Endothelial cell (in vitro differentiated cells): ENCODE data around the gene G2E3. TPM values are rescaled to one million over a fixed set of nuclear protein-coding genes. Genes with fewer than 3 reads are reported as not detected.

Experiments
- DNase-seq: peaks from one replicate; pipeline ENCODE4 v3.0.0; 2021; ENCODE audit warnings: low spot score
- H3K27ac Mint-ChIP-seq: one replicate; pipeline ENCODE4 v1.8.0; 2021; ENCODE audit warnings: mixed read lengths, inconsistent platforms; ENCODE audit not compliant: unreplicated experiment
- H3K27me3 Mint-ChIP-seq: one replicate; pipeline ENCODE4 v1.8.0; 2021; ENCODE audit warnings: mild to moderate bottlenecking, moderate library complexity, mixed read lengths, inconsistent platforms; ENCODE audit not compliant: unreplicated experiment
- H3K36me3 Mint-ChIP-seq: one replicate; pipeline ENCODE4 v1.8.0; 2021; ENCODE audit warnings: mild to moderate bottlenecking, low read depth, mixed read lengths, inconsistent platforms; ENCODE audit not compliant: unreplicated experiment
- H3K4me1 Mint-ChIP-seq: one replicate; pipeline ENCODE4 v1.8.0; 2021; ENCODE audit warnings: mild to moderate bottlenecking, mixed read lengths, inconsistent platforms; ENCODE audit not compliant: unreplicated experiment
- H3K4me3 Mint-ChIP-seq: one replicate; pipeline ENCODE4 v1.8.0; 2021; ENCODE audit warnings: mild to moderate bottlenecking, mixed read lengths, inconsistent platforms; ENCODE audit not compliant: unreplicated experiment
- H3K9me3 Mint-ChIP-seq: one replicate; pipeline ENCODE4 v1.8.0; 2021; ENCODE audit warnings: mixed read lengths, inconsistent platforms; ENCODE audit not compliant: unreplicated experiment
- CTCF ChIP-seq: fragments of 200-600 bp; sonication (generic); IDR thresholded peaks from one replicate; pipeline ENCODE4 v1.5.0; 2021; ENCODE audit warnings: antibody characterized with exemption; ENCODE audit not compliant: unreplicated experiment
- total RNA-seq: library from RNA; stranded (reverse); fragmentation: NEBNext Ultra II Directional; extraction: Animal tissue kit (Norgen Biotek cat#: 25700); gene quantifications from one replicate; pipeline ENCODE4 v1.2.1, GENCODE V29; 2021; ENCODE audit not compliant: unreplicated experiment

Gene G2E3
- total RNA-seq, 1 donor from 2014 or later: 23.9 TPM

DNA sequence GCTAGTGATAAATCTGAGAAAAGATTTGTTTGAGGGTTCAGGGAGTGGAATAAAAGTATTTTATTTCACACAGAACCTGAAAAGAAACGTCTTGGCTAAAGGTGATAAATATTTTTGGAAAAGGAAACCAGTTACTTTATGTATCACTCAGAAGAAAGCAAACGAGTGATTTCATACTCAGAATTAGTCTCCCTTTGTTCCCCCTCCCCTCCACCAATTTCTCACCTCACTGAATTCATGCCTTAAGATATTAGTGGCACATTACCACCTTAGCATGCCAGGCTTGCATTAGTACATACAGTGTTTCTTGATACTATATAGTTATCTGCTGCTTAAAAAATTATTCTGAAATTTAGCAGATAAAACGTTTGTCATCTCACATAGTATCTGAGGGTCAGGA lies 28.2 kb downstream of the G2E3 start:
- H3K36me3 Mint-ChIP-seq: peaks cover 20% of the 10 kb centered on the region
- H3K4me1 Mint-ChIP-seq: no peaks in the 10 kb centered on the region
- no peak for TF ChIP-seq CTCF
- no peaks in the 10 kb centered on the region for H3K9me3 Mint-ChIP-seq
- H3K27me3 Mint-ChIP-seq: peaks cover 2% of the 10 kb centered on the region
- no peak overlapping the region for H3K4me3 Mint-ChIP-seq
- no peak for DNase-seq
- no peak overlapping the region for H3K27ac Mint-ChIP-seq

GRCh38 chr14:30588873-30589272 lies 29.9 kb downstream of the G2E3 start:
- Mint-ChIP-seq H3K27ac (no peak overlapping the region), H3K4me3 (no peak overlapping the region), H3K4me1 (no peaks in the 10 kb centered on the region), H3K27me3 (peaks cover 2% of the 10 kb centered on the region), H3K9me3 (no peaks in the 10 kb centered on the region), H3K36me3 (peaks cover 19% of the 10 kb centered on the region)
- DNase-seq: no peak
- no peak for TF ChIP-seq CTCF

- H3K4me1 Mint-ChIP-seq: peaks cover 4% of the 10 kb centered on the region
- H3K4me3 Mint-ChIP-seq: no peak overlapping the region
- no peaks in the 10 kb centered on the region for H3K9me3 Mint-ChIP-seq
- H3K27me3 Mint-ChIP-seq: no peaks in the 10 kb centered on the region
- TF ChIP-seq CTCF: no peak
- H3K27ac Mint-ChIP-seq: no peak overlapping the region
- DNase-seq: no peak
- peaks cover 8% of the 10 kb centered on the region for H3K36me3 Mint-ChIP-seq
Observed at GRCh38 chr14:30596935-30597334, 38.0 kb downstream of the G2E3 start.

GRCh38 chr14:30597504-30597903 lies 38.5 kb downstream of the G2E3 start:
- no peak for TF ChIP-seq CTCF
- no peaks in the 10 kb centered on the region for H3K27me3 Mint-ChIP-seq
- H3K36me3 Mint-ChIP-seq: peaks cover 8% of the 10 kb centered on the region
- H3K9me3 Mint-ChIP-seq: no peaks in the 10 kb centered on the region
- H3K4me1 Mint-ChIP-seq: peaks cover 4% of the 10 kb centered on the region
- H3K27ac Mint-ChIP-seq: no peak overlapping the region
- no peak for DNase-seq
- H3K4me3 Mint-ChIP-seq: no peak overlapping the region

DNA sequence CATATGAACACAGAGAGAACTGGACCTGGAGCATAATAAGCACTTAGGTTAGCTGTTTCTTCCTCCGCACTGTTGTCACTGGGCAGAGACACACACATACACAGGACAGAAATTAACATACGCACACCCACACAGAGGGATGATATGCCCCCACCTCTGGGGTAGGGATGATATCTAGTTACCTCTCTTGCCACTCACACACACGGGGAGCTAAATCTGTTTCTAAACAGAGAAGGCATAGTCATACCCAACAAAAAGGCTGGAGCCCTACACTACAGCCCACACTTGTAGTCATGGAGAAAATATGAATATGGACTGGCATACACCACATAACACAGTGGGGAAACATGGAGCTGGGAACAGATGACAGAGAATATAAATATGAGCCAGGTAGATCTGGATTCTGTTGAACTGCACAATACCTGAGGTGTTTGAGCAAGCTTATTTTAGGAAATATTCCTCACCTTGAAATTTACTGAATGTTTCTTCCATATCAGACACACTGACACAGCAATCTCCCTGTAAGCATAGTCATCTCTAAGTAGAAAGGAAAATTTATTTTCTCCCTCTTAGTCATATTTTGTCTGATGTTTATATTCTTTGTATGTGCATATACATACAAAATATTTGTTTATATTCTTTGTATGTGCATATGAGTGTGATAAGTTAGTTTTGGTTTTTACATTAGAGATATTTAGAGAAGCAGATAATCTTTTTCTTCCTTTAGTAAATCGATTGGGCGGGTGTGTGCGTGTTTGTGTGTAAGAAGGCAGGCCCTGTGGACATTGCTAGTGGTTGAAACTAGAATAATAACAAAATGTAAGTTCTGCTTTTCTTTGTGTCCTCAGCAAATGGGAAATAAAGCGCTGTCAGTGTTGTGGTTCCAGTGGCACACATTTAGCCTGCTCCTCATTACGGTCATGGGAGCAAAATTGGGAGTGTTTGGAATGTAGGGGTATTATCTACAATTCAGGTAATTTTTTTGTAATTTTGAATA lies 42.3 kb downstream of the G2E3 start:
- no peak overlapping the region for H3K27ac Mint-ChIP-seq
- H3K9me3 Mint-ChIP-seq: no peaks in the 10 kb centered on the region
- H3K36me3 Mint-ChIP-seq: peaks cover 13% of the 10 kb centered on the region
- H3K27me3 Mint-ChIP-seq: no peaks in the 10 kb centered on the region
- H3K4me3 Mint-ChIP-seq: no peak overlapping the region
- no peak for DNase-seq
- no peak for TF ChIP-seq CTCF
- H3K4me1 Mint-ChIP-seq: peaks cover 2% of the 10 kb centered on the region
